H9 (cell line): ENCODE measurements around the gene GCK. TPM values are rescaled to one million over a fixed set of nuclear protein-coding genes. Genes with fewer than 3 reads are reported as not detected.

Experiments used
- DNase-seq: peaks from one replicate; pipeline ENCODE4 v3.0.0-alpha.2; 2017
- H2AFZ ChIP-seq: one replicate; pipeline ENCODE4 v1.6.1; 2013; ENCODE audit warnings: mild to moderate bottlenecking, low read length, control low read depth, moderate library complexity
- H2AK5ac ChIP-seq: 2 replicates; pipeline ENCODE4 v1.6.1; 2013; ENCODE audit warnings: low read length, control low read depth, mixed read lengths; ENCODE audit not compliant: insufficient read length
- H2BK120ac ChIP-seq: one replicate; pipeline ENCODE4 v1.6.1; 2013; ENCODE audit warnings: low read depth, mild to moderate bottlenecking, low read length, control low read depth, inconsistent platforms; ENCODE audit not compliant: poor library complexity, severe bottlenecking
- H2BK12ac ChIP-seq: 2 replicates; pipeline ENCODE4 v1.6.1; 2013; ENCODE audit warnings: low read length, control low read depth, mixed read lengths, low read depth; ENCODE audit not compliant: insufficient read length
- H2BK15ac ChIP-seq: 2 replicates; pipeline ENCODE4 v1.6.1; 2013; ENCODE audit warnings: low read depth, low read length, control low read depth
- H2BK20ac ChIP-seq: one replicate; pipeline ENCODE4 v1.6.1; 2013; ENCODE audit warnings: low read depth, mild to moderate bottlenecking, low read length, control low read depth, inconsistent platforms; ENCODE audit not compliant: poor library complexity, severe bottlenecking
- H2BK5ac ChIP-seq: 2 replicates; pipeline ENCODE4 v1.6.1; 2013; ENCODE audit warnings: low read length, control low read depth, mixed read lengths; ENCODE audit not compliant: insufficient read length
- H3K14ac ChIP-seq: 2 replicates; pipeline ENCODE4 v1.6.1; 2013; ENCODE audit warnings: low read length, control low read depth; ENCODE audit not compliant: insufficient read depth
- H3K18ac ChIP-seq: 2 replicates; pipeline ENCODE4 v1.6.1; 2013; ENCODE audit warnings: low read depth, mild to moderate bottlenecking, mixed read lengths, low read length, control low read depth; ENCODE audit not compliant: insufficient read length
- H3K23ac ChIP-seq: 2 replicates; pipeline ENCODE4 v1.6.1; 2013; ENCODE audit warnings: low read length, control low read depth, mixed read lengths, low read depth; ENCODE audit not compliant: insufficient read length
- H3K23me2 ChIP-seq: 2 replicates; pipeline ENCODE4 v1.6.1; 2013; ENCODE audit warnings: low read depth, mild to moderate bottlenecking, mixed read lengths, low read length, control low read depth; ENCODE audit not compliant: insufficient read length, poor library complexity, severe bottlenecking
- H3K27ac ChIP-seq: 2 replicates; pipeline ENCODE4 v1.5.1; 2013; ENCODE audit warnings: low read length, control low read depth, mixed read lengths, low read depth; ENCODE audit not compliant: insufficient read length
- H3K27me3 ChIP-seq: 2 replicates; pipeline ENCODE4 v1.6.1; 2013; ENCODE audit warnings: low read length, control low read depth, inconsistent platforms; ENCODE audit not compliant: insufficient read depth
- H3K4ac ChIP-seq: 2 replicates; pipeline ENCODE4 v1.6.1; 2013; ENCODE audit warnings: low read depth, mild to moderate bottlenecking, control low read depth, inconsistent platforms, low read length, moderate library complexity
- H3K4me1 ChIP-seq: 2 replicates; pipeline ENCODE4 v1.6.1; 2013; ENCODE audit warnings: low read length, control low read depth, inconsistent platforms; ENCODE audit not compliant: insufficient read depth
- H3K4me2 ChIP-seq: 2 replicates; pipeline ENCODE4 v1.6.1; 2013; ENCODE audit warnings: low read length, control low read depth, mixed read lengths; ENCODE audit not compliant: insufficient read length, insufficient read depth
- H3K56ac ChIP-seq: 2 replicates; pipeline ENCODE4 v1.6.1; 2013; ENCODE audit warnings: low read depth, mild to moderate bottlenecking, mixed read lengths, low read length, control low read depth; ENCODE audit not compliant: insufficient read length
- H3K79me1 ChIP-seq: 2 replicates; pipeline ENCODE4 v1.6.1; 2013; ENCODE audit warnings: low read depth, mild to moderate bottlenecking, moderate library complexity, low read length, control low read depth, inconsistent platforms; ENCODE audit not compliant: insufficient read depth, poor library complexity, severe bottlenecking
- H3K79me2 ChIP-seq: 2 replicates; pipeline ENCODE4 v1.6.1; 2013; ENCODE audit warnings: low read length, control low read depth, inconsistent platforms; ENCODE audit not compliant: insufficient read depth
- H3K9ac ChIP-seq: 2 replicates; pipeline ENCODE4 v1.6.1; 2013; ENCODE audit warnings: low read length, control low read depth, mixed read lengths; ENCODE audit not compliant: insufficient read length; ENCODE audit errors: extremely low read depth
- H3K9me3 ChIP-seq: one replicate; pipeline ENCODE4 v1.6.1; 2013; ENCODE audit warnings: low read depth, low read length, inconsistent platforms; ENCODE audit not compliant: control insufficient read depth
- H3T11ph ChIP-seq: one replicate; pipeline ENCODE4 v1.6.1; 2013; ENCODE audit warnings: mild to moderate bottlenecking, low read length, control low read depth, inconsistent platforms
- H4K20me1 ChIP-seq: one replicate; pipeline ENCODE4 v1.6.1; 2013; ENCODE audit not compliant: control insufficient read depth, insufficient read length, insufficient read depth
- H4K5ac ChIP-seq: 2 replicates; pipeline ENCODE4 v1.6.1; 2013; ENCODE audit warnings: low read depth, mild to moderate bottlenecking, mixed read lengths, low read length, control low read depth; ENCODE audit not compliant: insufficient read length
- H4K8ac ChIP-seq: replicated peaks from 2 replicates; pipeline ENCODE4 v1.6.1; 2013; ENCODE audit warnings: low read length, control low read depth, mixed read lengths, low read depth; ENCODE audit not compliant: insufficient read length
- H4K91ac ChIP-seq: 2 replicates; pipeline ENCODE4 v1.6.1; 2013; ENCODE audit warnings: low read depth, mild to moderate bottlenecking, moderate library complexity, mixed read lengths, low read length, control low read depth; ENCODE audit not compliant: insufficient read length
- H3K27ac Mint-ChIP-seq, 3 experiments: 2 replicates in 2 of 3; 3 replicates in 1 of 3; pipeline ENCODE4 v1.8.0; 2020 to 2021; ENCODE audit warnings: mixed read lengths in 3 of 3, mild to moderate bottlenecking in 1 of 3, moderate library complexity in 1 of 3
- H3K27me3 Mint-ChIP-seq: 2 replicates; pipeline ENCODE4 v1.8.0; 2021; ENCODE audit warnings: low read depth, mild to moderate bottlenecking, moderate library complexity, mixed read lengths
- H3K36me3 Mint-ChIP-seq, 3 experiments: 2 replicates in 2 of 3; 3 replicates in 1 of 3; pipeline ENCODE4 v1.8.0; 2020 to 2021; ENCODE audit warnings: low read depth in 3 of 3, mixed read lengths in 3 of 3; ENCODE audit not compliant: insufficient read depth in 1 of 3
- H3K4me1 Mint-ChIP-seq, 2 experiments: 2 replicates each; pipeline ENCODE4 v1.8.0; 2020; ENCODE audit warnings: mixed read lengths in 2 of 2
- H3K4me3 Mint-ChIP-seq, 2 experiments: 2 replicates in 1 of 2; 3 replicates in 1 of 2; pipeline ENCODE4 v1.8.0; 2020 to 2021; ENCODE audit warnings: mild to moderate bottlenecking in 2 of 2, mixed read lengths in 2 of 2, moderate library complexity in 1 of 2
- H3K9me3 Mint-ChIP-seq, 2 experiments: 2 replicates in 1 of 2; 3 replicates in 1 of 2; pipeline ENCODE4 v1.8.0; 2020; ENCODE audit warnings: mild to moderate bottlenecking in 2 of 2, mixed read lengths in 2 of 2, moderate library complexity in 1 of 2
- CTCF ChIP-seq: fragments of 200-600 bp; sonication (generic); conservative IDR thresholded peaks from 3 replicates; pipeline ENCODE4 v1.8.0; 2021; ENCODE audit warnings: antibody characterized with exemption, mild to moderate bottlenecking
- total RNA-seq: library from RNA; stranded (reverse); gene quantifications from 2 replicates; pipeline ENCODE4 v1.2.1, GENCODE V29; 2021

GCK gene
- total RNA-seq, 1 experiment from 2014 or later, result 0.98 TPM

GRCh38 chr7:44167920-44168319, 21.3 kb downstream of the GCK start:
- no peak overlapping the region for H4K5ac ChIP-seq
- Mint-ChIP-seq H3K36me3 (no peaks in the 10 kb centered on the region), H3K27ac (no peak overlapping the region), H3K9me3 (peaks cover 2 to 3% of the 10 kb centered on the region in 2 experiments; a peak in 3 of 5 replicates), H3K4me3 (no peak overlapping the region), H3K4me1 (peaks cover 11% of the 10 kb centered on the region in 2 experiments), H3K27me3 (peaks cover 30% of the 10 kb centered on the region)
- no peak overlapping the region for H3K4ac ChIP-seq
- no peaks in the 10 kb centered on the region for H3K23me2 ChIP-seq
- H2BK5ac ChIP-seq, result no peak overlapping the region
- no peak overlapping the region for H4K91ac ChIP-seq
- no peak overlapping the region for H4K8ac ChIP-seq
- no peaks in the 10 kb centered on the region for H3K79me2 ChIP-seq
- no peak overlapping the region for H3K9ac ChIP-seq
- H3K27ac ChIP-seq, result no peak overlapping the region
- H3K18ac ChIP-seq, result no peak overlapping the region
- H3K27me3 ChIP-seq, result no peaks in the 10 kb centered on the region; the same call in 1 of the 2 replicates
- no peak overlapping the region for H3T11ph ChIP-seq
- H3K9me3 ChIP-seq, result no peaks in the 10 kb centered on the region
- no peaks in the 10 kb centered on the region for H4K20me1 ChIP-seq
- H3K56ac ChIP-seq, result no peak overlapping the region
- no peak overlapping the region for H2BK12ac ChIP-seq
- no peak overlapping the region for H3K23ac ChIP-seq
- H3K79me1 ChIP-seq, result no peaks in the 10 kb centered on the region
- no peak for TF ChIP-seq CTCF
- H3K14ac ChIP-seq, result no peak overlapping the region
- no peaks in the 10 kb centered on the region; the same call in 1 of the 2 replicates for H3K4me1 ChIP-seq
- no peak for DNase-seq
- H3K4me2 ChIP-seq, result no peak overlapping the region
- no peak overlapping the region for H2AK5ac ChIP-seq
- H2AFZ ChIP-seq, result no peak overlapping the region
- H2BK120ac ChIP-seq, result no peak overlapping the region
- H2BK20ac ChIP-seq, result no peak overlapping the region
- no peak overlapping the region for H2BK15ac ChIP-seq
